Gastrocnemius medialis (tissue), 4 donors: ENCODE measurements around the gene SLC16A9. TPM values are rescaled to one million over a fixed set of nuclear protein-coding genes. Genes with fewer than 3 reads are reported as not detected.

Experiments used
- ATAC-seq, 2 donors: fragments of 150-250 bp; one replicate each; pipeline ENCODE4 v1.9.1; 2016
- DNase-seq, 2 donors: peaks; one replicate each; pipeline ENCODE4 v3.0.0-alpha.2; 2019
- H3K27ac ChIP-seq, 4 donors: fragments of 200-600 bp; sonication (generic); 1 replicate in 1 of 4; 2 replicates in 3 of 4; pipeline ENCODE4 v1.5.1; 2016 to 2018; ENCODE audit warnings: mild to moderate bottlenecking in 2 of 4, moderate library complexity in 1 of 4
- H3K27me3 ChIP-seq, 3 donors: fragments of 200-600 bp; sonication (generic) in 2 of 3; 1 replicate in 1 of 3; 2 replicates in 2 of 3; pipeline versions ENCODE4 v1.5.1 to v1.6.0; 2016 to 2019; ENCODE audit warnings: mild to moderate bottlenecking in 1 of 3, moderate library complexity in 1 of 3
- H3K36me3 ChIP-seq, 2 donors: fragments of 200-600 bp; sonication (generic) in 1 of 2; one replicate each; pipeline ENCODE4 v1.5.1; 2017 to 2018
- H3K4me1 ChIP-seq, 2 donors: fragments of 200-600 bp; sonication (generic) in 1 of 2; one replicate each; pipeline ENCODE4 v1.5.1; 2016 to 2017; ENCODE audit warnings: mild to moderate bottlenecking in 2 of 2
- H3K4me3 ChIP-seq, 4 donors: fragments of 200-600 bp; sonication (generic) in 3 of 4; 1 replicate in 1 of 4; 2 replicates in 3 of 4; pipeline ENCODE4 v1.5.1; 2016 to 2019; ENCODE audit warnings: mild to moderate bottlenecking in 2 of 4
- H3K9me3 ChIP-seq, 3 donors: fragments of 200-600 bp; sonication (generic) in 2 of 3; 1 replicate in 1 of 3; 2 replicates in 2 of 3; pipeline ENCODE4 v1.5.1; 2016 to 2019
- CTCF ChIP-seq, 5 experiments: fragments of 450-650 bp in 3 of 5; fragments of 200-600 bp in 2 of 5; sonication (generic) in 2 of 5; IDR thresholded peaks in 4 of 5; conservative IDR thresholded peaks in 1 of 5; 1 replicate in 4 of 5; 2 replicates in 1 of 5; pipeline ENCODE4 v1.5.1; 2016 to 2019; ENCODE audit warnings: antibody characterized with exemption in 5 of 5, mild to moderate bottlenecking in 3 of 5, moderate library complexity in 3 of 5
- POLR2A ChIP-seq, 2 donors: fragments of 450-650 bp; IDR thresholded peaks; one replicate each; pipeline ENCODE4 v1.6.1; 2017; ENCODE audit warnings: antibody characterized with exemption in 2 of 2, mild to moderate bottlenecking in 2 of 2, moderate library complexity in 2 of 2
- in situ Hi-C, 4 donors: fragments of 200-750 bp; cut with MboI; loops; one replicate each; pipeline versions ENCODE4 v1.15.0 to v1.8.0; 2017; ENCODE audit warnings: low sequenced_read_pairs in 4 of 4
- intact Hi-C: fragments of 100-400 bp; cut with DNase I; formaldehyde crosslinking; loops from one replicate; pipeline ENCODE4 v1.15.1; 2023; ENCODE audit warnings: low total_unique reads
- total RNA-seq, 4 donors: library from RNA; depleted of rRNA; stranded (reverse); fragments of >200 nt; gene quantifications; one replicate each; pipeline versions ENCODE4 v1.1.0 to v1.2.3, GENCODE V29; 2016

SLC16A9 gene
- total RNA-seq, 4 donors from 2014 or later = 0.73 to 7.4 (median 3.3) TPM

DNA sequence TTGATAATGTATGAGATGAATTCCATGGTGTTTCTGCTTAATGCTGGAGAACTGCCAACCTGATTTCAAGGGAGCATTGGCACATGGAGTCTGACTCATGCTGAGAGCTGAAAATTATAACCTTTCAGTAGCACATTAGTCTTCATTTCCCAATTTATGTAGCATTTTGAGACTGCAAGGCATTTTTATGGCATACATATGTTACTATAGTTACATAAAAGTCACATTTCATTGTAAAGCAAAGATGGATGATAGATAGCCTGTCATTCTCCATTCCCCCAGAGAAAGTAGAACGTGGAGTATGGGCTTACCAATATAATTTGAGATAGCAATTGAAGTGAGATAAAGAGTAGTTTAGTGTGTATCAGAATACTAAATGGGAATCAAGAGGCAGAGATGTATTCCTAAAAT, 103.1 kb downstream of the SLC16A9 start:
- Histone ChIP-seq H3K36me3 (no peaks in the 10 kb centered on the region), H3K4me1 (no peaks in the 10 kb centered on the region), H3K27ac (no peak overlapping the region), H3K27me3 (no peaks in the 10 kb centered on the region), H3K9me3 (no peaks in the 10 kb centered on the region), H3K4me3 (no peak overlapping the region)
- intact Hi-C loops (no loop called here), in situ Hi-C loops (loop anchor here in 3 of 4 donors (25.0 kb wide), 3 partner anchors 369 to 819 kb away; no protein-coding TSS in a partner anchor)
- TF ChIP-seq POLR2A (IDR thresholded peaks at IDR 0.05) (no peak), CTCF (IDR thresholded peaks at IDR 0.05 in 4 of 5, conservative IDR thresholded peaks at IDR 0.05 in 1 of 5) (no peak)
- no peak for DNase-seq
- ATAC-seq = no peak

DNA sequence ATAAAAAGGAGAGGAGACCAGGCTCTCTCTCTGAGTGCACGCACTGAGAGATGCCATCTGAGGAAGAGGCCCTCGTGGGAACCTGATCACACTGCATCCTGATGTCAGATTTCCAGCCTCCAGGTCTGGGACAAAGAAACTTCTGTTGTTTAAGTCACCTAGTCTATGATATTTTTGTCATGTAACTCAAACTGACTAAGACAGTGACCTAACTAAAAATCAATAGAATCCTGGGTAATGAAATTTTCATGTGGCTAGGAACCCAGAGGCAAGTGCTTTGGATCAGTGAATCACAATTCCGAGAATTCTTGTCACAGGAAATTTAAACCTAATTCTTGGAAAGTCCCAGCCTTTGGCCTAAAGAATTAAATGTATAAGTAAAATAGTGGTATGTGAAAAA, 107.7 kb downstream of the SLC16A9 start:
- DNase-seq (no peak), ATAC-seq (no peak)
- H3K9me3 ChIP-seq = no peaks in the 10 kb centered on the region
- no peaks in the 10 kb centered on the region for H3K36me3 ChIP-seq
- H3K4me1 ChIP-seq = no peaks in the 10 kb centered on the region
- in situ Hi-C loops (loop anchor here in 3 of 4 donors (25.0 kb wide), 3 partner anchors 365 to 815 kb away; no protein-coding TSS in a partner anchor), intact Hi-C loops (no loop called here)
- no peaks in the 10 kb centered on the region for H3K27me3 ChIP-seq
- H3K4me3 ChIP-seq = no peak overlapping the region
- H3K27ac ChIP-seq = no peak overlapping the region
- TF ChIP-seq POLR2A (IDR thresholded peaks at IDR 0.05) = no peak
- TF ChIP-seq CTCF (IDR thresholded peaks at IDR 0.05 in 4 of 5, conservative IDR thresholded peaks at IDR 0.05 in 1 of 5) = no peak

Other genes with a start within 250 kb of the SLC16A9 start
- 100 to 1,000 TPM in 3 of 4 donors, 10 to 100 TPM in 1; 67.7 to 352 (median 188) TPM for gene MRLN, start 43.6 kb upstream of the SLC16A9 start, total RNA-seq
- 10 to 100 TPM; 26.6 to 43.3 (median 29.5) TPM for gene CCDC6, start 196.7 kb upstream of the SLC16A9 start, total RNA-seq